Skeletal muscle satellite cell (primary cell): ENCODE measurements around the gene SEC14L1.

Source experiments
- H3K27me3 ChIP-seq: 2 replicates; pipeline ENCODE4 v1.7.0; 2013; ENCODE audit warnings: low read length; ENCODE audit not compliant: control insufficient read depth, insufficient read depth
- H3K36me3 ChIP-seq: 2 replicates; pipeline ENCODE4 v1.7.0; 2013; ENCODE audit warnings: mild to moderate bottlenecking, control low read depth, low read length; ENCODE audit not compliant: insufficient read depth
- H3K4me1 ChIP-seq: 2 replicates; pipeline ENCODE4 v1.7.0; 2013; ENCODE audit warnings: low read length; ENCODE audit not compliant: control insufficient read depth, insufficient read depth
- H3K4me2 ChIP-seq: 2 replicates; pipeline ENCODE4 v1.7.0; 2013; ENCODE audit warnings: mild to moderate bottlenecking, low read length
- H3K4me3 ChIP-seq: 2 replicates; pipeline ENCODE4 v1.7.0; 2013; ENCODE audit warnings: low read length
- H3K9ac ChIP-seq: 2 replicates; pipeline ENCODE4 v1.7.0; 2013; ENCODE audit warnings: mild to moderate bottlenecking, low read depth, low read length, moderate library complexity
- H3K9me3 ChIP-seq: replicated peaks from 2 replicates; pipeline ENCODE4 v1.7.0; 2013; ENCODE audit warnings: mild to moderate bottlenecking, control low read depth, low read length

Gene SEC14L1

DNA sequence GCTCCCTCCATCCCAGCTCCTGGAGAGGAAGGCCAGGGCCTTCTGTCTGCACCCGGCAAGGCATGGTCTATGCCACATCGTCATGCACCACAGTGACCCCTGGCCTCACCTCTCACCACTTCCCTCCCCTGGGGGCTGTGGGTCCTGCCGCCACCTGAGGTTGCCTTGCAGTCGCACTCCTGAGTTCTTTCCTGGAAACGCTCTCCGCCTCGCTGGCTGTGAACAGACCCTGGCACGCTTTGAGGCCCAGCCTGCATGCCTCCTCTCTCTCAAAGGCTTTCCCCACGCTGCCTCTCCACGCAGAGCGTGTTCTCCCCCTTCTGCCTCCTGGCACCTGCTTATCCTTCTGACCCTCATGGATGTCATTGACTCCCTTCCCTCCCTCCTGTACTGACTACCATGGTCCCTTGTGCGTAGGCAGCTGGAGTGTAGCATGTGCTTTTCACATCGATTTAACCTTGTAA, 45.4 kb downstream of the SEC14L1 start:
- H3K9me3 ChIP-seq: no peaks in the 10 kb centered on the region
- no peak overlapping the region for H3K4me2 ChIP-seq
- peaks cover 10% of the 10 kb centered on the region for H3K36me3 ChIP-seq
- H3K9ac ChIP-seq: no peak overlapping the region
- H3K4me1 ChIP-seq: peaks cover 42% of the 10 kb centered on the region
- no peaks in the 10 kb centered on the region for H3K27me3 ChIP-seq
- no peak overlapping the region for H3K4me3 ChIP-seq

DNA sequence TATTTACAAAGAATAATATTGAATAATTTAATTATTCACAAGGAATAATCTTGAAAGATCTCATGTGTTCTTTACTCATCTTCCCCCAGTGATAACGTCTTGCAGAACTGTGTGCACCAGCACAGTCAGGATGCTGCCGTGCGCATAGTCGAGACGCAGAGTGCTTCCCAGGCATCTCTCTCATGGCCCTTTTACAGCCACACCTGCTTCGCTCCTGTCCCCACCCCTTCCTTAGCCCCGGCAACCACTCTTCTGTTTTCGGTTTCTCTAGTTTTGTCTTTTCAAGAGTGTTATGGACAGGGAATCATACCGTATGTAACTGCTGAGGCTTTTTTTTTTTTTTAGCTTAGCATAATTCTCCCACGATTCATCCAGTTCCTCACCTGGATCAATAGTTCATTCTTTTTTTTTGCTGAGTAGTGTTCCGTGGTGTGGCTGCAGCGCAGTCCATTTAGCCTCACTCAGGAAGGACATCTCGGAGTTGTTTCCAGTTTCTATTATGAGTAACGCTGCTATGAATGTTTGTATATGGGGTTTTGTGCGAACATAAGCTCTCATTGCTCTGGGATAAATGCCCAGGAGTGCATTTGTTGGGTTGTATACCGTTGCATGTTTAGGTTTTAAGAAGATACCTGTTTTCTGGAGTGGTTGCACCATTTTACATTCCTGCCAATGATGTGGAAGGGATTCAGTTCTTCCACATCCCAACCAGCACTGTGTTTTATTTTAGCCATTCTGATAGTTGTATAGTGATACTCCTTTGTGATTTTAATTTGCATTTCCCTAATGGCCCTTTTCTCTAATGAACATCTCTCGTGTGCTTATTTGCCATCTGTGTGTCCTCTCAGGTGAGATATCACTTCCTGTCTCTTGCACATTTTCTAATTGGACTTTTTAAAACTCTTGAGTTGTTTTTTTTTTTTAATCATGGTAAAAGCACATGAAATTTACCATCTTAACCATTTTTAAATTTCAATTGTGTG, 47.6 kb downstream of the SEC14L1 start:
- Histone ChIP-seq H3K4me3 (no peak overlapping the region), H3K9ac (no peak overlapping the region), H3K27me3 (no peaks in the 10 kb centered on the region), H3K4me2 (no peak overlapping the region), H3K4me1 (peaks cover 25% of the 10 kb centered on the region), H3K9me3 (no peaks in the 10 kb centered on the region), H3K36me3 (peaks cover 30% of the 10 kb centered on the region)

GRCh38 chr17:77189148-77189547, 48.4 kb downstream of the SEC14L1 start:
- no peak overlapping the region for H3K4me3 ChIP-seq
- no peaks in the 10 kb centered on the region for H3K27me3 ChIP-seq
- peaks cover 38% of the 10 kb centered on the region for H3K36me3 ChIP-seq
- H3K9me3 ChIP-seq: no peaks in the 10 kb centered on the region
- H3K4me1 ChIP-seq: peaks cover 21% of the 10 kb centered on the region
- H3K9ac ChIP-seq: no peak overlapping the region
- H3K4me2 ChIP-seq: no peak overlapping the region

DNA sequence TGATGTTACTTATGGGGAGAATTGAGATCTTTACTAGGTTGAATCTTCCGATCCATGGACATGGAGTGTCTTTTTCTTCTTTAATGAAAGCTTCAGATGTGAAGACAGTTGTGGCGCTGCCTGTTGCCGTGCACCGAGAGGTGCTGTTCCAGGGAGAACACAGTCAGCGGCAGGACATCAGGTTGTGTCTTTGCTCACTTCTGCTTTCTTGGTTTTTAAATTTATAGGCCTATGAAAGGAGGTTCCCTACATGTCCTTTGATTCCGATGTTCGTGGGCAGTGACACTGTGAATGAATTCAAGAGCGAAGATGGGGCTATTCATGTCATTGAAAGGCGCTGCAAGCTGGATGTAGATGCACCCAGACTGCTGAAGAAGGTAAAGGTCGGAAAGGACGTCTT, 49.8 kb downstream of the SEC14L1 start:
- Histone ChIP-seq H3K36me3 (peaks cover 49% of the 10 kb centered on the region), H3K27me3 (no peaks in the 10 kb centered on the region), H3K4me1 (peaks cover 7% of the 10 kb centered on the region), H3K4me2 (no peak overlapping the region), H3K4me3 (no peak overlapping the region), H3K9ac (no peak overlapping the region), H3K9me3 (no peaks in the 10 kb centered on the region)

- Histone ChIP-seq H3K4me1 (peaks cover under 1% of the 10 kb centered on the region), H3K27me3 (no peaks in the 10 kb centered on the region), H3K9ac (no peak overlapping the region), H3K36me3 (peaks cover 56% of the 10 kb centered on the region), H3K4me2 (no peak overlapping the region), H3K9me3 (no peaks in the 10 kb centered on the region), H3K4me3 (no peak overlapping the region)
These were observed 50.5 kb downstream of the SEC14L1 start for GRCh38 chr17:77191244-77191643.

DNA sequence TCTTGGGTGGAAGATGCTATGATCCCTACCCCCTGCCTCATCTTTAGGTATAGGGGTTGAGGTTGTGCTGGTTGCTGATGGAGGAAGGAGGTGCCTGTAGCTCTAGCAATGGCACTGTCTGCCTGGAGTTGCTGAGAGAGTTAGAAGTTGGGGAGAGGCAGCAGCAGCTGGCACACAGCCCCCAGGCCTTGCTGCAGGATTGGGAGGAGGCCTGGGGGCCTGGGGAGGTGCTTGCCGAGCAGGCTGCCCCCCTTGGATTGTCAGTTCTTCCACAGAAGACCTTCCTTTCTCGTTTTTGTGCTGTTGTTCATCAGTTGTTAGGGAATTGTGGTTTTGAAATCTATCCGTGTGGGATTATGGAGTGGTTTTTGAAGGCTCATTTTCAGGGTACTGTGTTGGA, 52.9 kb downstream of the SEC14L1 start:
- Histone ChIP-seq H3K4me2 (no peak overlapping the region), H3K4me1 (no peaks in the 10 kb centered on the region), H3K9me3 (no peaks in the 10 kb centered on the region), H3K27me3 (no peaks in the 10 kb centered on the region), H3K36me3 (peaks cover 78% of the 10 kb centered on the region), H3K4me3 (no peak overlapping the region), H3K9ac (no peak overlapping the region)

DNA sequence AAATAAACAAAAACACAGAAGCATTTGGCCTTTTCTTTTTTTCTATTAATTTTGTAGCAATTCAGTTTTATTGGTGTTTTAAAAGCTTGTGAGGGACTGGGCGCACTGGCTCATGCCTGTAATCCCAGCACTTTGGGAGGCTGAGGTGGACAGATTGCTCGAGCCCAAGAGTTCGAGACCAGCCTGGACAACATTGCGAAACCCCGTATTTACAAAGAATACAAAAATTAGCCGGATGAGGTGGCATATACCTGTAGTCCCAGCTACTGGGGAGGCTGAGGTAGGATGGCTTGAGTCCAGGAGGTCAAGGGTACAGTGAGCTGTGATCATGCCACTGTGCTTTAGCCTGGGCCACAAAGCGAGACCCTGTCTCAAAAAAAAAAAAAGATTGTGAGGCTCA, 53.4 kb downstream of the SEC14L1 start:
- H3K4me1 ChIP-seq: no peaks in the 10 kb centered on the region
- no peak overlapping the region for H3K4me3 ChIP-seq
- H3K9ac ChIP-seq: no peak overlapping the region
- H3K36me3 ChIP-seq: peaks cover 82% of the 10 kb centered on the region
- no peak overlapping the region for H3K4me2 ChIP-seq
- H3K9me3 ChIP-seq: no peaks in the 10 kb centered on the region
- no peaks in the 10 kb centered on the region for H3K27me3 ChIP-seq

- H3K4me3 ChIP-seq: no peak overlapping the region
- H3K4me1 ChIP-seq: no peaks in the 10 kb centered on the region
- no peak overlapping the region for H3K4me2 ChIP-seq
- H3K9ac ChIP-seq: no peak overlapping the region
- H3K27me3 ChIP-seq: no peaks in the 10 kb centered on the region
- no peaks in the 10 kb centered on the region for H3K9me3 ChIP-seq
- H3K36me3 ChIP-seq: peaks cover 91% of the 10 kb centered on the region
These were observed 55.5 kb downstream of the SEC14L1 start for GRCh38 chr17:77196251-77196650.

GRCh38 chr17:77197115-77197514, 56.3 kb downstream of the SEC14L1 start:
- Histone ChIP-seq H3K27me3 (no peaks in the 10 kb centered on the region), H3K36me3 (peaks cover 91% of the 10 kb centered on the region), H3K4me3 (no peak overlapping the region), H3K9me3 (no peaks in the 10 kb centered on the region), H3K9ac (no peak overlapping the region), H3K4me1 (no peaks in the 10 kb centered on the region), H3K4me2 (no peak overlapping the region)

DNA sequence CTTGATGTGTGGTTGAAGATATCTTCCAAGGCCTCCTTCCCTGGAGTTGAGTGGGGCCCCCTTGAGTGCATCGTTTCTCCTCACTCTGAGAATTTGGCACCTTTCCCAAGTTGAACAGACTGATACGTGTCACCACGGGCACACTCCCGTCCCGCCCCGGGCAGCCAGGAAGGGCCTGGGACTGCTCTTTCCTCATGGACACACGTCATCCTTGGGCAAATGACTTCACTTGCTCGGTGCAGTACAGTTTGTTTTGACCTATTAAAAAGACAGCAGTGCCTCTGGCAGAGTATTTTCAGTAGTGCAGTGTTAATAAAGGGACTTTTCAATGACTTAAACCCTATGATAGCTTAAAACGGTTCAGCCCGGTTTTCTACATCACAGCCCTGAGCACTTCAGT, 59.9 kb downstream of the SEC14L1 start:
- no peaks in the 10 kb centered on the region for H3K4me1 ChIP-seq
- peaks cover 84% of the 10 kb centered on the region for H3K36me3 ChIP-seq
- H3K9ac ChIP-seq: no peak overlapping the region
- no peak overlapping the region for H3K4me2 ChIP-seq
- no peak overlapping the region for H3K4me3 ChIP-seq
- no peaks in the 10 kb centered on the region for H3K27me3 ChIP-seq
- H3K9me3 ChIP-seq: no peaks in the 10 kb centered on the region

DNA sequence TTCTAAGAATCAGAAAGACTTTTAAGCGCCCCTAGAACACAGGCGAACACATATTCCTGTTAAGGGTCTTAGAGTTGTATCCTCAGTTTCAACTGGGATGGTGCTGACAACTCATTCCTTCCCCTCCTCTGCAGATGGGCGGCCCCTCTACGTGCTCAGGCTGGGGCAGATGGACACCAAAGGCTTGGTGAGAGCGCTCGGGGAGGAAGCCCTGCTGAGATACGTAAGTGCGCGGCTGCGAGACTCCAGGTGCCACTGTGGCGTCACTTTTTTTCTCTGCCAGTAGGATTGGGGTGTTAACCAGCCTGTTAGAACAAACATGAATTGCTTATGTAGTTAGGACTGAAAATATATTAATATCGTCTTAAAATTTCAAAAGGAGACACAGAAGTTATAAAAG, 62.7 kb downstream of the SEC14L1 start:
- no peaks in the 10 kb centered on the region for H3K4me1 ChIP-seq

DNA sequence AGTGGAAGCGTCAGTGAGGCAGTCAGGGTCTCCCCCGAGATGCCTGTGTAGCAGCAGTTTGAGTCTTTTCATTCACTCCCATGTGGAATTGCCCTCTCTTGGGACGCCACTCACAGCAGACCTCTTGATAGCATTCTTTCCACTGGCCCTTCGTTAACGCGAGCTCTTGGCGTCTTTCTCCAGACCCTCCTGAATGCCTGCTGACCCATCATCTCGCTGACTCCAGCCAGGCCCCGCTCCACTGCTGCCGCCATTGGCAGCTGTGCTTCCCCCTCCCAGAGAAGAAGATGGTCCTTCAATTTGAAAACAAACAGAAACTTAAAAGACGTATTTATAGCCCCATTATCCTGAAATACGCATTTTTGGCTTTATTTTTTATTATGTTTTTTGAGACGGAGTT, 63.1 kb downstream of the SEC14L1 start:
- Histone ChIP-seq H3K36me3 (peaks cover 86% of the 10 kb centered on the region), H3K4me1 (peaks cover 3% of the 10 kb centered on the region), H3K9me3 (no peaks in the 10 kb centered on the region), H3K27me3 (no peaks in the 10 kb centered on the region), H3K9ac (no peak overlapping the region), H3K4me2 (no peak overlapping the region), H3K4me3 (no peak overlapping the region)

More for the DNA sequence above, 62.7 kb downstream of the SEC14L1 start:
- Histone ChIP-seq H3K9me3 (no peaks in the 10 kb centered on the region), H3K4me2 (no peak overlapping the region), H3K27me3 (no peaks in the 10 kb centered on the region), H3K4me3 (no peak overlapping the region), H3K36me3 (peaks cover 83% of the 10 kb centered on the region), H3K9ac (no peak overlapping the region)
